GM12878 (cell line): ENCODE measurements around the gene RTF2. TPM values are rescaled to one million over a fixed set of nuclear protein-coding genes. Genes with fewer than 3 reads are reported as not detected.

Source experiments
- ATAC-seq: fragments of 200-7000 bp; cut with Tn5 transposase; 3 replicates; pipeline ENCODE4 v1.9.1; 2020; ENCODE audit warnings: mild to moderate bottlenecking, moderate library complexity
- BruUV-seq: library from RNA; stranded (reverse); fragments of 400-500 nt; replicated peaks from 2 replicates; lab custom pipeline; 2021; lab: Mats Ljungman, UMichigan
- CTCF ChIA-PET: fragments of 300-600 bp; sonication (Branson Sonifier 250); formaldehyde crosslinking; extraction: SDS; loops from one replicate; lab custom pipeline; 2021; ENCODE audit warnings: inconsistent platforms; lab: Yijun Ruan, JAX
- POLR2A ChIA-PET: fragments of 350-600 bp; formaldehyde crosslinking; extraction: SDS; loops from one replicate; lab custom pipeline; 2021; ENCODE audit warnings: inconsistent platforms; lab: Charles Lee
- RAD21 ChIA-PET: fragments of 300-600 bp; sonication (Branson Sonifier 250); formaldehyde crosslinking; loops from one replicate; lab custom pipeline; 2023; ENCODE audit warnings: antibody characterized with exemption; ENCODE audit not compliant: unreplicated experiment; lab: Charles Lee
- SMC1A ChIA-PET: fragments of 300-600 bp; sonication (Branson Sonifier 250); formaldehyde crosslinking; loops from one replicate; lab custom pipeline; 2023; ENCODE audit not compliant: unreplicated experiment, uncharacterized antibody; lab: Charles Lee
- DNase-seq: peaks from one replicate; pipeline ENCODE4 v3.0.0-alpha.2; 2011; ENCODE audit warnings: low read depth, low spot score
- FAIRE-seq: peaks from 3 replicates; lab custom pipeline; 2011; peaks lifted over from hg19 to GRCh38; lab: Jason Lieb, UNC
- H2AFZ ChIP-seq: 2 replicates; pipeline ENCODE4 v1.6.0; 2011; ENCODE audit warnings: low read depth, low read length, control low read depth; ENCODE audit not compliant: control insufficient read depth
- H3K27ac ChIP-seq: 2 replicates; pipeline ENCODE4 v1.5.1; 2011; ENCODE audit warnings: control low read depth; ENCODE audit not compliant: control insufficient read depth, insufficient read depth
- H3K27me3 ChIP-seq, 2 experiments: replicated peaks in 1 of 2; 2 replicates each; pipeline versions ENCODE4 v1.6.0 to v1.6.1; 2011; ENCODE audit warnings: low read length in 1 of 2; ENCODE audit not compliant: control insufficient read depth in 2 of 2, insufficient read depth in 2 of 2
- H3K36me3 ChIP-seq, 2 experiments: 2 replicates each; pipeline ENCODE4 v1.5.1; 2011; ENCODE audit warnings: low read length in 1 of 2; ENCODE audit not compliant: control insufficient read depth in 2 of 2, insufficient read depth in 2 of 2
- H3K4me1 ChIP-seq: 2 replicates; pipeline ENCODE4 v1.6.1; 2011; ENCODE audit warnings: mild to moderate bottlenecking, low read length, moderate library complexity, mixed read lengths; ENCODE audit not compliant: control insufficient read depth, insufficient read depth
- H3K4me2 ChIP-seq: 2 replicates; pipeline ENCODE4 v1.6.0; 2011; ENCODE audit warnings: control low read depth; ENCODE audit not compliant: control insufficient read depth, insufficient read depth
- H3K4me3 ChIP-seq: fragments of 200-600 bp; sonication (generic); 2 replicates; pipeline ENCODE4 v1.5.1; 2016
- H3K79me2 ChIP-seq: 2 replicates; pipeline ENCODE4 v1.6.0; 2011; ENCODE audit warnings: low read length; ENCODE audit not compliant: control insufficient read depth, insufficient read depth
- H3K9ac ChIP-seq: 2 replicates; pipeline ENCODE4 v1.8.0; 2011; ENCODE audit warnings: low read length, control low read depth, mixed read lengths; ENCODE audit not compliant: control insufficient read depth, insufficient read depth
- H3K9me3 ChIP-seq: replicated peaks from 3 replicates; pipeline ENCODE4 v1.5.1; 2011; ENCODE audit warnings: mild to moderate bottlenecking, low read length; ENCODE audit not compliant: control insufficient read depth, insufficient read depth
- H4K20me1 ChIP-seq: 2 replicates; pipeline ENCODE4 v1.6.0; 2011; ENCODE audit not compliant: control insufficient read depth, insufficient read depth
- CHD2 ChIP-seq: IDR thresholded peaks from 2 replicates; pipeline ENCODE4 v1.6.1; 2011; ENCODE audit warnings: low read depth, low read length, improper control_type of control experiment, borderline replicate concordance
- HDGF ChIP-seq: fragments of 450-650 bp; IDR thresholded peaks from 2 replicates; pipeline ENCODE4 v1.6.1; 2016; ENCODE audit warnings: antibody characterized with exemption
- IRF4 ChIP-seq: IDR thresholded peaks from 2 replicates; pipeline ENCODE4 v1.6.1; 2011; ENCODE audit warnings: low read depth, low read length
- MEF2A ChIP-seq: IDR thresholded peaks from 2 replicates; pipeline ENCODE4 v1.6.1; 2011; ENCODE audit warnings: low read depth, mild to moderate bottlenecking, low read length, moderate library complexity; ENCODE audit not compliant: insufficient read depth
- MTA3 ChIP-seq: IDR thresholded peaks from 2 replicates; pipeline ENCODE4 v1.6.1; 2012; ENCODE audit warnings: low read length, inconsistent platforms, borderline replicate concordance
- PML ChIP-seq: IDR thresholded peaks from 2 replicates; pipeline ENCODE4 v1.6.1; 2012; ENCODE audit warnings: low read length, inconsistent platforms
- RUNX3 ChIP-seq: IDR thresholded peaks from 2 replicates; pipeline ENCODE4 v1.6.1; 2012; ENCODE audit warnings: low read length, inconsistent platforms
- WRNIP1 ChIP-seq: IDR thresholded peaks from 2 replicates; pipeline ENCODE4 v1.6.1; 2011; ENCODE audit warnings: low read depth, low read length, improper control_type of control experiment, borderline replicate concordance
- WGBS: methylation state at CpG from one replicate; pipeline ENCODE4 v1.1.6; 2016; ENCODE audit warnings: low lambda C conversion rate; ENCODE audit not compliant: insufficient replicate concordance, insufficient coverage; ENCODE audit errors: missing lambda C conversion rate; 5-methylcytosine and 5-hydroxymethylcytosine counted together
- in situ Hi-C: fragments of 300-500 bp; cut with MboI; formaldehyde crosslinking; loops from 9 replicates; pipeline ENCODE4 v1.14.3; 2018; ENCODE audit warnings: mixed read lengths
- intact Hi-C: fragments of 100-400 bp; cut with micrococcal nuclease; formaldehyde crosslinking; loops from one replicate; pipeline ENCODE4 v1.14.2; 2022; ENCODE audit not compliant: unreplicated experiment
- polyA plus RNA-seq, 11 experiments: library from polyadenylated mRNA; depleted of rRNA in 4 of 11; unstranded in 6 of 11; stranded (reverse) in 5 of 11; fragments of >200 nt; fragmentation: Nextera tagmentation in 4 of 11; fragmentation: Illumina TruSeq in 1 of 11; extraction: Ambion mirVana in 4 of 11; extraction: Trizol in 1 of 11; gene quantifications; 1 replicate in 1 of 11; 2 replicates in 10 of 11; pipeline versions ENCODE4 v1.2.1 to v1.2.3, GENCODE V29; 2011 to 2016; ENCODE audit warnings: inconsistent platforms in 2 of 11, missing spikeins in 2 of 11, low read depth in 1 of 11
- total RNA-seq, 4 experiments: library from RNA; depleted of rRNA in 3 of 4; stranded (reverse); fragments of >200 nt in 3 of 4; fragmentation: Illumina TruSeq in 1 of 4; extraction: Trizol in 1 of 4; gene quantifications; 2 replicates each; pipeline versions ENCODE4 v1.2.1 to v1.2.3, GENCODE V29; 2013 to 2021
- TF ChIP-seq, protein P1 (sequence below): IDR thresholded peaks from 2 replicates; pipeline ENCODE4 v1.6.1; 2011; ENCODE audit warnings: borderline replicate concordance, low read depth, mild to moderate bottlenecking, moderate library complexity, low read length; ENCODE audit not compliant: insufficient read depth, poor library complexity, severe bottlenecking
- TF ChIP-seq, protein P2 (sequence below): IDR thresholded peaks from 2 replicates; pipeline ENCODE4 v1.6.1; 2012; ENCODE audit warnings: low read depth, low read length, improper control_type of control experiment
- TF ChIP-seq, protein P3 (sequence below): fragments of 450-650 bp; formaldehyde crosslinking; IDR thresholded peaks from 2 replicates; pipeline ENCODE4 v1.5.0; 2022; ENCODE audit warnings: mild to moderate bottlenecking, missing genetic modification characterization
- TF ChIP-seq, protein P4 (sequence below): fragments of 450-650 bp; IDR thresholded peaks from 2 replicates; pipeline ENCODE4 v1.6.1; 2017; ENCODE audit warnings: mild to moderate bottlenecking, moderate library complexity

The RTF2 gene
- total and polyA plus RNA-seq, 10 of the 15 experiments (the other 5 are each of a cell fraction or from before 2014, with no cell fraction given): 66.2 to 133 (median 82.9) TPM

DNA sequence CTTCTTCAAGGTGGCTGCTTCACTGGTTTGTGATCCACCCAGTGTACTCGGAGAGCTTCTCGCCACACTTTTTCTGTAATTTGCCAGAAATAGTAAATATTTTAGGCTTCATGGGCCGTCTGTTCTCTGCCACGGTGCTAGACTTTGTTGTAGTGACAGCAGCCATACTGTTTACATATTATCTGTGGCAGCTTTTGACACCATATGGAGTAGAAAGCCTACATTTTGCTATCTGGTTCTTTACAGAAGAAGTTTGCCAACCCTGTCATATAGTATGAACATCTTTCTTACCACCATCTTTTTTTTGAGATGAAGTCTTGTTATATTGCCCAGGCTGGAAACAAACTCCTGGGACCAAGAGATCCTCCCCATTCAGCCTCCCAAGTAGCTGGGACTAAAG lies 97.1 kb downstream of the RTF2 start:
- in situ Hi-C loops: no loop called here
- no peak for FAIRE-seq
- CTCF ChIA-PET: interaction anchor here (3.5 kb wide), 1 partner anchor 15 kb away, joined by 15 read pairs; no protein-coding TSS in a partner anchor

More for the DNA sequence above, 97.1 kb downstream of the RTF2 start:
- Histone ChIP-seq H2AFZ (no peak overlapping the region), H3K9me3 (no peaks in the 10 kb centered on the region), H3K36me3 (no peaks in the 10 kb centered on the region), H3K27ac (no peak overlapping the region), H3K9ac (no peak overlapping the region), H3K27me3 (no peaks in the 10 kb centered on the region)
- ChIA-PET RAD21 (no interaction called here), POLR2A (interaction anchor here (0.6 kb wide), 1 partner anchor 429 kb away, joined by 3 read pairs; no protein-coding TSS in a partner anchor)
- no peak for DNase-seq
- ATAC-seq: no peak
- BruUV-seq: no TSS peak
- TF ChIP-seq, protein P1, sequence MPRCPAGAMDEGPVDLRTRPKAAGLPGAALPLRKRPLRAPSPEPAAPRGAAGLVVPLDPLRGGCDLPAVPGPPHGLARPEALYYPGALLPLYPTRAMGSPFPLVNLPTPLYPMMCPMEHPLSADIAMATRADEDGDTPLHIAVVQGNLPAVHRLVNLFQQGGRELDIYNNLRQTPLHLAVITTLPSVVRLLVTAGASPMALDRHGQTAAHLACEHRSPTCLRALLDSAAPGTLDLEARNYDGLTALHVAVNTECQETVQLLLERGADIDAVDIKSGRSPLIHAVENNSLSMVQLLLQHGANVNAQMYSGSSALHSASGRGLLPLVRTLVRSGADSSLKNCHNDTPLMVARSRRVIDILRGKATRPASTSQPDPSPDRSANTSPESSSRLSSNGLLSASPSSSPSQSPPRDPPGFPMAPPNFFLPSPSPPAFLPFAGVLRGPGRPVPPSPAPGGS: no peak
- TF ChIP-seq IRF4 (no peak), MEF2A (no peak), RUNX3 (no peak), MTA3 (no peak), WRNIP1 (no peak), PML (no peak), HDGF (no peak), CHD2 (no peak)
- TF ChIP-seq, protein P2, sequence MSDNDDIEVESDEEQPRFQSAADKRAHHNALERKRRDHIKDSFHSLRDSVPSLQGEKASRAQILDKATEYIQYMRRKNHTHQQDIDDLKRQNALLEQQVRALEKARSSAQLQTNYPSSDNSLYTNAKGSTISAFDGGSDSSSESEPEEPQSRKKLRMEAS: no peak
- TF ChIP-seq, protein P3, sequence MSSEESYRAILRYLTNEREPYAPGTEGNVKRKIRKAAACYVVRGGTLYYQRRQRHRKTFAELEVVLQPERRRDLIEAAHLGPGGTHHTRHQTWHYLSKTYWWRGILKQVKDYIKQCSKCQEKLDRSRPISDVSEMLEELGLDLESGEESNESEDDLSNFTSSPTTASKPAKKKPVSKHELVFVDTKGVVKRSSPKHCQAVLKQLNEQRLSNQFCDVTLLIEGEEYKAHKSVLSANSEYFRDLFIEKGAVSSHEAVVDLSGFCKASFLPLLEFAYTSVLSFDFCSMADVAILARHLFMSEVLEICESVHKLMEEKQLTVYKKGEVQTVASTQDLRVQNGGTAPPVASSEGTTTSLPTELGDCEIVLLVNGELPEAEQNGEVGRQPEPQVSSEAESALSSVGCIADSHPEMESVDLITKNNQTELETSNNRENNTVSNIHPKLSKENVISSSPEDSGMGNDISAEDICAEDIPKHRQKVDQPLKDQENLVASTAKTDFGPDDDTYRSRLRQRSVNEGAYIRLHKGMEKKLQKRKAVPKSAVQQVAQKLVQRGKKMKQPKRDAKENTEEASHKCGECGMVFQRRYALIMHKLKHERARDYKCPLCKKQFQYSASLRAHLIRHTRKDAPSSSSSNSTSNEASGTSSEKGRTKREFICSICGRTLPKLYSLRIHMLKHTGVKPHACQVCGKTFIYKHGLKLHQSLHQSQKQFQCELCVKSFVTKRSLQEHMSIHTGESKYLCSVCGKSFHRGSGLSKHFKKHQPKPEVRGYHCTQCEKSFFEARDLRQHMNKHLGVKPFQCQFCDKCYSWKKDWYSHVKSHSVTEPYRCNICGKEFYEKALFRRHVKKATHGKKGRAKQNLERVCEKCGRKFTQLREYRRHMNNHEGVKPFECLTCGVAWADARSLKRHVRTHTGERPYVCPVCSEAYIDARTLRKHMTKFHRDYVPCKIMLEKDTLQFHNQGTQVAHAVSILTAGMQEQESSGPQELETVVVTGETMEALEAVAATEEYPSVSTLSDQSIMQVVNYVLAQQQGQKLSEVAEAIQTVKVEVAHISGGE: no peak
- TF ChIP-seq, protein P4, sequence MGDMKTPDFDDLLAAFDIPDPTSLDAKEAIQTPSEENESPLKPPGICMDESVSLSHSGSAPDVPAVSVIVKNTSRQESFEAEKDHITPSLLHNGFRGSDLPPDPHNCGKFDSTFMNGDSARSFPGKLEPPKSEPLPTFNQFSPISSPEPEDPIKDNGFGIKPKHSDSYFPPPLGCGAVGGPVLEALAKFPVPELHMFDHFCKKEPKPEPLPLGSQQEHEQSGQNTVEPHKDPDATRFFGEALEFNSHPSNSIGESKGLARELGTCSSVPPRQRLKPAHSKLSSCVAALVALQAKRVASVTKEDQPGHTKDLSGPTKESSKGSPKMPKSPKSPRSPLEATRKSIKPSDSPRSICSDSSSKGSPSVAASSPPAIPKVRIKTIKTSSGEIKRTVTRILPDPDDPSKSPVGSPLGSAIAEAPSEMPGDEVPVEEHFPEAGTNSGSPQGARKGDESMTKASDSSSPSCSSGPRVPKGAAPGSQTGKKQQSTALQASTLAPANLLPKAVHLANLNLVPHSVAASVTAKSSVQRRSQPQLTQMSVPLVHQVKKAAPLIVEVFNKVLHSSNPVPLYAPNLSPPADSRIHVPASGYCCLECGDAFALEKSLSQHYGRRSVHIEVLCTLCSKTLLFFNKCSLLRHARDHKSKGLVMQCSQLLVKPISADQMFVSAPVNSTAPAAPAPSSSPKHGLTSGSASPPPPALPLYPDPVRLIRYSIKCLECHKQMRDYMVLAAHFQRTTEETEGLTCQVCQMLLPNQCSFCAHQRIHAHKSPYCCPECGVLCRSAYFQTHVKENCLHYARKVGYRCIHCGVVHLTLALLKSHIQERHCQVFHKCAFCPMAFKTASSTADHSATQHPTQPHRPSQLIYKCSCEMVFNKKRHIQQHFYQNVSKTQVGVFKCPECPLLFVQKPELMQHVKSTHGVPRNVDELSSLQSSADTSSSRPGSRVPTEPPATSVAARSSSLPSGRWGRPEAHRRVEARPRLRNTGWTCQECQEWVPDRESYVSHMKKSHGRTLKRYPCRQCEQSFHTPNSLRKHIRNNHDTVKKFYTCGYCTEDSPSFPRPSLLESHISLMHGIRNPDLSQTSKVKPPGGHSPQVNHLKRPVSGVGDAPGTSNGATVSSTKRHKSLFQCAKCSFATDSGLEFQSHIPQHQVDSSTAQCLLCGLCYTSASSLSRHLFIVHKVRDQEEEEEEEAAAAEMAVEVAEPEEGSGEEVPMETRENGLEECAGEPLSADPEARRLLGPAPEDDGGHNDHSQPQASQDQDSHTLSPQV: no peak
- TF ChIP-seq, all 136 proteins: peak for 0
- Histone ChIP-seq H4K20me1 (no peaks in the 10 kb centered on the region), H3K79me2 (no peaks in the 10 kb centered on the region), H3K4me2 (no peak overlapping the region), H3K4me1 (no peaks in the 10 kb centered on the region), H3K4me3 (no peak overlapping the region)
- 60% methylated on average over 4 of the region's 4 CpGs for WGBS
- SMC1A ChIA-PET: interaction anchor here (0.7 to 1.2 kb wide), 2 partner anchors 12 to 15 kb away, joined by 3 read pairs; no protein-coding TSS in a partner anchor
- intact Hi-C loops: no loop called here
